GM18867 (cell line): ENCODE data around the gene EFHD1.
A peak's percentile ranks its signal among the peaks of the same experiment; 100 is the strongest.
"Not testable (repeated sequence)": the region's sequence is repeated elsewhere in the genome, so short reads cannot be mapped to it uniquely, and the experiment has no call there.

ENCODE experiments used
- ATAC-seq: cut with Tn5 transposase; IDR thresholded peaks from one replicate; pipeline ENCODE4 v1.9.1; 2021; ENCODE audit warnings: mild to moderate bottlenecking, moderate library complexity; ENCODE audit not compliant: unreplicated experiment

Gene EFHD1

GRCh38 chr2:232689152-232689910, 55.9 kb downstream of the EFHD1 start:
- ATAC-seq, result no peak

- ATAC-seq, result not testable (repeated sequence)
Observed at GRCh38 chr2:232691117-232691516, 57.7 kb downstream of the EFHD1 start.

- no peak for ATAC-seq
Observed at GRCh38 chr2:232693344-232693743, 59.9 kb downstream of the EFHD1 start.

- ATAC-seq, result no peak
Observed at GRCh38 chr2:232696609-232697058, 63.2 kb downstream of the EFHD1 start.

GRCh38 chr2:232697059-232697806, 63.8 kb downstream of the EFHD1 start, which contains the start of gene GIGYF2:
GIGYF2 (plus strand) TSS chr2:232697331; CDS start chr2:232735198, 37,867 bp downstream.
- ATAC-seq, result peak; percentile 78

- ATAC-seq, result peak; percentile 26
Observed at GRCh38 chr2:232697807-232698110, 64.4 kb downstream of the EFHD1 start.

GRCh38 chr2:232698556-232699091, 65.2 kb downstream of the EFHD1 start:
- no peak for ATAC-seq

- no peak for ATAC-seq
Observed at GRCh38 chr2:232699110-232699509, 65.7 kb downstream of the EFHD1 start.

- no peak for ATAC-seq
Observed at GRCh38 chr2:232700154-232700553, 66.8 kb downstream of the EFHD1 start.

- no peak for ATAC-seq
Observed at GRCh38 chr2:232707076-232707475, 73.7 kb downstream of the EFHD1 start.

- ATAC-seq, result no peak
Observed at GRCh38 chr2:232713505-232713904, 80.1 kb downstream of the EFHD1 start.

GRCh38 chr2:232714969-232715368, 81.6 kb downstream of the EFHD1 start:
- ATAC-seq, result no peak

- not testable (repeated sequence) for ATAC-seq
Observed at GRCh38 chr2:232720056-232720455, 86.7 kb downstream of the EFHD1 start.

- no peak for ATAC-seq
Observed at GRCh38 chr2:232721261-232721660, 87.9 kb downstream of the EFHD1 start.

- no peak for ATAC-seq
Observed at GRCh38 chr2:232721882-232722281, 88.5 kb downstream of the EFHD1 start.

- no peak for ATAC-seq
Observed at GRCh38 chr2:232723027-232723426, 89.6 kb downstream of the EFHD1 start.

- no peak for ATAC-seq
Observed at GRCh38 chr2:232728785-232729184, 95.4 kb downstream of the EFHD1 start.

GRCh38 chr2:232731470-232731869, 98.1 kb downstream of the EFHD1 start:
- ATAC-seq, result no peak
